Epithelial cell of prostate (primary cell): ENCODE data around the gene CPAMD8.
A peak's percentile ranks its signal among the peaks of the same experiment; 100 is the strongest.
"Not testable (repeated sequence)": the region's sequence is repeated elsewhere in the genome, so short reads cannot be mapped to it uniquely, and the experiment has no call there.

ENCODE experiments used
- DNase-seq: peaks from one replicate; pipeline ENCODE4 v3.0.0-alpha.2; 2011; ENCODE audit warnings: low read depth, low spot score
- H3K27ac ChIP-seq: fragments of 450-650 bp; 2 replicates; pipeline ENCODE4 v1.5.1; 2017; ENCODE audit warnings: mild to moderate bottlenecking

CPAMD8 gene

DNA sequence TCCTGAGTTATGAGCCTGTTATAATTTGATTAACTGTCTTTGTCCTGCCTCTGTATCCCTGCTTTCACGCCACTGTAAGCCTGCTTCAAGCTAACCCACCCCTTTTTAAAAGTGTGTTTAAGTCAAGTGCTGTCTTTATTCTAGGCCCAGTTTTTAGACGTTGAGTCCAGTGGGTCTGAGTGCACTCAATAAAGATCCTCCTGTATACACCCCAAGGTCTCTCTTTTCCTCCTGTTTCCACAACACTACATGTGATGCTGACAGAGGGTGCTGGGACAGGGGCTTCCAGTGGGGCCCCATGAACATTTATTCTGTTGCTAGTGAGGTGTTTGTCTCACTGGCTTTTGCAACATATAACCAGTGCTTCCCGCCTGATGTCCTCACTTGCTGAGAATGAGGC lies 144.5 kb downstream of the CPAMD8 start:
- DNase-seq, result no peak
- H3K27ac ChIP-seq, result no peak overlapping the region

DNA sequence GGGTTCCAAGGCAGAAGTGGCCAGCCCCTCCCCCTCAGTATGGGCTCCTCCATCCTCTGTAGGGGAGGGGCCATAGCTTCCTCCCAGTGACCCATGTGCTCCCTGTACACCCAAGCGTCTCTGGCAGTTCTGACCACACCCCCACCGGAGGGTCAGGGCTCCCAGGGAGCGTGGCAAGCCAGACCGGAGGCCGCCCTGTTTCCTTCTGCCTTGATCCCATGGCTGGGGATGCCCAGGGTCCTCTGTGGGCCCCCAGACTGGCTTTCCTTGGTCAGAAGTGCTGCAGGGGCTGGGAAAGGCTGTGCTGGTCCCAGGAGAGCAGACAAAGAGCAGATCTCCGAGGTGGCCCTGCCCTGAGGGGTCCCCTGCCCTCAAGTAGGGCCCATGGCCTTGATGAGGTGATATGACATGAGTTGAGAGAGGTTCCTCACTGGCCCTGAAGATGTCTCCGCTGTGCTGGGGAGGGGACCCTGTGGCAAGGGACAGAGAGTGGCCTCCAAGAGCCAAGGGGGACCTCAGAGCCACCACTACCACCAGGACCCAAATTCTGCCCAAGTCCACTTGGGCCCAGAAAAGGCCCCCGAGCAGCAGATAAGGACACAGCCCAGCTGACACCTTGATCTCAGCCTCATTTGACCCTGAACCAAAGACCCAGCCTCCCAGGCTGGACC lies 145.6 kb downstream of the CPAMD8 start:
- H3K27ac ChIP-seq, result no peak overlapping the region
- DNase-seq, result no peak

DNA sequence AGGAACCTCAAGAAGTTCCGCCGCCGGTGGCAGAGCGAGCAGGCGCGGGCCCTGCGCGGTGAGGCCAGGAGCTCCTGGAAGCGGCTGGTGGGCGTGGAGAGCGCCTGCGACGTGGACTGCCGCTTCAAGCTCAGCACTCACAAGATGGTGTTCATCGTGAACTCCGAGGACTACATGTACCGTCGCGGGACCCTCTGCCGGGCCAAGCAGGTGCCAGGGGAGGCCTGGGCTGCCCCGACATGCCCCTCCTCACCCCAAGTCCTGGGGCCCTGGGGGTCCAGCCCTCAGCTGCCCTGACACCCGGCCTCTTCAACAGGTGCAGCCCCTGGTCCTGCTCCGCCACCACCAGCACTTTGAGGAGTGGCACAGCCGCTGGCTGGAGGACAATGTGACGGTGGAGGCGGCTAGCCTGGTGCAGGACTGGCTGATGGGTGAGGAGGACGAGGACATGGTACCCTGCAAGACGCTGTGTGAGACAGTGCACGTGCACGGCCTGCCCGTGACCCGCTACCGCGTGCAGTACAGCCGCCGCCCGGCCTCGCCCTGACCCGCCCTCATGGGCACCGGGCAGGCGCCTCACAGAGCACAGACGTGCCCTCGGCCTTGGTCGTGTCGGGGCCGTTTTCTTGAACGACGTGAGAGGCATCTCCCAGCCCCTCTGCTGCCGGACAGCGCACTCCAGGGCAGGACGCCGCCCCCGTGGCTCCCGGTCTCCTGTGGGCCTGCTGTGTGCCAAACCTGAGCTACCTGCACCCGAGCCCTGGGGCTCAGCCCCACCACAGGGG lies 148.2 kb downstream of the CPAMD8 start:
- no peak for DNase-seq
- no peak overlapping the region for H3K27ac ChIP-seq

DNA sequence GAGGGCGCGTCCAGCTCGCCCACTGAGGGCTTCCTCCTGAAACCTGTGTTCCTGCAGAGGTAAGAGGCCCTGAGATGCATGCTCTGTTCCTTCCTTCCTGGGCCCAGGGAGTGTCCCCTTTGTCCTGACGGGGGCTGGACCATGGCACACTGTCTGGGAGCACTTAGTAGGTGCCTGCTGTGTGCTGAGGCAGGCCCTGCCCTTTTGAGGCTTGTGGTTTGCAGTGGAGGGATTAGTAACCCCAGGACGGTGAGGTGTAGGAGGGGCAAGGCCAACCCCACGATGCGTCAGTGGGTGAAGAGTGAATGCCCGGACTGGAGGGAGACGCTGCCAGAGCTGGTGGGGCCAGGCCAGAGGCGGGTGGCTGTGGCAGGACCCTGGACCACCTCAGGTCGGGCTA lies 149.0 kb downstream of the CPAMD8 start:
- H3K27ac ChIP-seq, result no peak overlapping the region
- DNase-seq, result no peak

DNA sequence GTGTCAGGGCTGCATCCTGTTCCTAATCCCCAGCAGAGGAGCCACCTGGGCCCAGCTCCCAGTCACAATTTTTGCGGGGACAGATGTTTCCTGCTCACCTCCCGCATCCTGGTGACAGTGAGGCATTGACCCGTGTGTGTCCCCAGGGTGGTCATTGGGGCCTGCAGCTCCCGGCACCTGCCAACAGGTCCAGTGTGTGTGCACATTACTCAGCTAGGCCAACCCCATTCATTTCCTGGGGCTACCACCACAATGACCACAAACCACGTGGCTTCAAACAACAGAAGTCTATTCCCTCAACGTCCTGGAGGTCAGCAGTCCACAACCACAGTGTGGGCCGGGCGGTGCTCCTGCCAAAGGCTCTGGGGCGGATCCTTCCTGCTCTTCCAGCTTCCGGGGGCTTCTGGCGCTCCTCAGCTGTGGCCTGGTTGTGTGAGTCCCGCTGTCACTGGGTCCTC lies 149.7 kb downstream of the CPAMD8 start:
- no peak for DNase-seq
- no peak overlapping the region for H3K27ac ChIP-seq

DNA sequence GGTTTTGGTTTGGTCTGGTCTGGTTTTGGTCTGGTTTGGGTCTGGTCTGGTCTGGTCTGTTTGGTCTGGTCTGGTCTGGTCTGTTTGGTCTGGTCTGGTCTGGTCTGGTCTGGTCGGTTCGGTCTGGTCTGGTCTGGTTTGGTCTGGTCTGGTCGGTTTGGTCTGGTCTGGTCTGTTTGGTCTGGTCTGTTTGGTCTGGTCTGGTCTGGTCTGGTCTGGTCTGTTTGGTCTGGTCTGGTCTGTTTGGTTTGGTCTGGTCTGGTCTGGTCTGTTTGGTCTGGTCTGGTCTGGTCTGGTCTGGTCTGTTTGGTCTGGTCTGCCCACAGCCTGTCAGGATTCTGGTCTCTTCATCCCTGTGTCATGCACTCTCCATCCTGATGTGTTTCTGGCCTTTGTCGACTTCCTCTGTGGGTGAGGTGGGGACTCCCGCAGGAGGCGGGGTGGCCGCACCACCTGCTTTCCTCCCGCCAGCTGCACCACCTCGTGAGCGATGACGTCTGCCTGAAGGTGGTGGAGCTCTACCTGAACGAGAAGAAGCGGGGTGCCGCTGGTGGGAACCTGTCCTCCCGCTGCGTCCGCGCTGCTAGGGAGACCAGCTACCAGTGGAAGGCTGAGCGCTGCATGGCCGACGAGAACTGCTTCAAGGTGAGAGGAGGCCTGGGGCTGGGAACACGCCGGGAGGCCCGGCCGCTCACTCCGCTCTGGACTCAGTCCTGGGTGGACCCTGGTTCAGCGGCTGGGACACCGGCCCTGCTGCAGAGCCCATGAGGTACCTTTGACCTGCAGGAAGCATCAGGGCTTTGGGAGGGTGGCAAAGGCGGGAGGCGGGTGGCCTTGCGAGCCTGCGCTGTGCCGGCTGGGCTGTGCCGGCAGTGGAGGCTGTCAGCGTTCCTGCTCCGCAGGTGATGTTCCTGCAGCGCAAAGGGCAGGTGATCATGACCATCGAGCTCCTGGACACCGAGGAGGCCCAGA lies 150.7 kb downstream of the CPAMD8 start:
- H3K27ac ChIP-seq, result no peak overlapping the region
- no peak for DNase-seq

- DNase-seq, result not testable (repeated sequence)
- peak overlapping the region; percentile 15 for H3K27ac ChIP-seq
Observed at GRCh38 chr19:16874978-16875299, 151.7 kb downstream of the CPAMD8 start.

GRCh38 chr19:16874250-16874977 lies 152.2 kb downstream of the CPAMD8 start:
- no peak for DNase-seq
- peak overlapping the region; percentile 15 for H3K27ac ChIP-seq

DNA sequence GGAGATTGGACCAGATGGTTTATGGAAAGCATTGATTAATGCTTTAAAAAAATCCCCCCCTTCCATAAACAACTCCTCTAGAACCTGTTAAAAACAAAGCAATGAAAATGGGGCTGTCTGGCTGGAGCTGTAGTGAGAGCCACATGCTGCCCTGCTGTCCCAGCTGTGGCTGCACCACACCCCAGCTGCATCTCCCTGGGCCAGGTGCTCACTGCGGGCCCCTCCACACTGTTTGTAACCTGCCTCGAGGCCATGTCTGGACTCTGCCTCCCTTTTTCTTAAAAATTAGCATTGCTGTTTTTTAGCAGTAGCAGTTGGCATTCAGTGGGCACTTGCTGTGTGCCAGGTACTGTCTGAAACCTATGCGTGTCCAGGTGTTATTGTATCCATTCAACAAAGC lies 153.0 kb downstream of the CPAMD8 start:
- H3K27ac ChIP-seq, result no peak overlapping the region
- DNase-seq, result no peak

DNA sequence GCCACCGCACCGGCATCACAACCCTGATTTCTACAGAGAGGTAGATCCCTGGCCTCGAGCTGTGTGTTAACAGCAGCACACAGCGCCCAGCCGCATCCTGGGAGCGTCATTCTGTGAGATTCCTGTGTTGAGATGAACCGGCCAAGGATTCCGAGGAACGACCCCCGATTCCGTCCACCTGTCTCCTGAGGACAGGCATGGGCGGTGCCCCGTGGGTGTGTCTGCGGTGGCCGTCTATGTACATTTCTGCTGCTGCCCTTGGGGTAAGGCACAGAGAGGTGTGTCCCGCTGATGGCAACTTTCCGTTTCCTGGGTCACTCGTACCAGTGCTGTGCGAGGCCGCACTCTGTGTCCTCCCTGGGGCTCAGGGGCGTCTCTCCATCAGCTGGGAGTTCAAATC lies 153.9 kb downstream of the CPAMD8 start:
- no peak for DNase-seq
- H3K27ac ChIP-seq, result no peak overlapping the region

- no peak overlapping the region for H3K27ac ChIP-seq
- no peak for DNase-seq
Observed at GRCh38 chr19:16871871-16872270, 154.7 kb downstream of the CPAMD8 start.

DNA sequence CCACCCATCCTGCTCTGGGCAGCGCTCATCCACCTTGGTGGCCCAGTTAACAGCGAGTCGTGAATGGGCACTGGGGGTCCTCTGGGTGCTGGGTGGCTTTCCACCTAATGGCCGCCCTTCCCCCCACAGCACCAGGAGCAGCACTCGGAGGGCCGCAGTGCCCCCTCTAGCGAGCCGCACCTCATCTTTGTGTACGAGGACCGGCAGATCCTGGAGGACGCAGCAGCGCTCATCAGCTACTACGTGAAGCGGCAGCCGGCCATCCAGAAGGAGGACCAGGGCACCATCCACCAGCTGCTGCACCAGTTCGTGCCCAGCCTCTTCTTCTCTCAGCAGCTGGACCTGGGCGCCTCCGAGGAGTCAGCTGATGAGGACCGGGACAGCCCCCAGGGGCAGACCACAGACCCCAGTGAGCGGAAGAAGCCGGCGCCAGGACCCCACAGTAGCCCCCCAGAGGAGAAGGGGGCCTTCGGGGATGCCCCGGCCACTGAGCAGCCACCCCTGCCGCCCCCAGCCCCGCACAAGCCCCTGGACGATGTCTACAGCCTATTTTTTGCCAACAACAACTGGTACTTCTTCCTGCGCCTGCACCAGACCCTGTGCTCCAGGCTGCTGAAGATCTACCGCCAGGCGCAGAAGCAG lies 157.2 kb downstream of the CPAMD8 start:
- DNase-seq, result no peak
- no peak overlapping the region for H3K27ac ChIP-seq

- DNase-seq, result no peak
- H3K27ac ChIP-seq, result no peak overlapping the region
Observed at GRCh38 chr19:16868423-16869130, 158.0 kb downstream of the CPAMD8 start.

- no peak overlapping the region for H3K27ac ChIP-seq
- DNase-seq, result no peak
Observed at GRCh38 chr19:16867211-16867610, 159.4 kb downstream of the CPAMD8 start.

GRCh38 chr19:16862826-16863415 lies 163.7 kb downstream of the CPAMD8 start:
- DNase-seq, result no peak

GRCh38 chr19:16861834-16862233 lies 164.8 kb downstream of the CPAMD8 start:
- no peak overlapping the region for H3K27ac ChIP-seq
- DNase-seq, result no peak

More at GRCh38 chr19:16862826-16863415, 163.7 kb downstream of the CPAMD8 start:
- no peak overlapping the region for H3K27ac ChIP-seq

GRCh38 chr19:16861011-16861410 lies 165.6 kb downstream of the CPAMD8 start:
- H3K27ac ChIP-seq, result no peak overlapping the region
- no peak for DNase-seq

DNA sequence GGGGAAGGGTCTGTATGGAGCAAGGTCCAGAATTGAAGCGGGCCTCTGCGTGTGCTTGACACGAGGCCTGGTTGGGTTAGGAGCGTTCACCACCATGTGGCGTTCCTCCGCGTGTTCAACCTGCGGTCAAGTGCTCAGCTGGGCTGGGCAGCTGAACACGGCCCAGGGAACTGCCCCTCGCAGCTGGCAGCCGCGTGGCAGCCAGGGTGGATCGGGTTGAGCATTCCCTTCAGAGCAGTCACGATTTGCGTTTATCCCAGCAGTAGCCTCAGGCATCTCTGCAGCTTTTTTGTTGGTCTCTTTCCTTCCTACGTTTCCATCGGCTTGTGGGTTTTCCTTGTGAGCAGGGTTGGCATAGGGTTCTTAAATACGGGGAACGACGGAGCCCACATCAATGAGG lies 166.5 kb downstream of the CPAMD8 start:
- DNase-seq, result no peak
- no peak overlapping the region for H3K27ac ChIP-seq

GRCh38 chr19:16859626-16860025 lies 167.0 kb downstream of the CPAMD8 start:
- no peak for DNase-seq
- H3K27ac ChIP-seq, result no peak overlapping the region
